IMR-90 (cell line): ENCODE data around the gene ARHGAP8.
"Not testable (repeated sequence)": the region's sequence is repeated elsewhere in the genome, so short reads cannot be mapped to it uniquely, and the experiment has no call there.

Source experiments
- CEBPB ChIP-seq: IDR thresholded peaks from 2 replicates; pipeline ENCODE4 v1.6.1; 2012; ENCODE audit warnings: low read depth, low read length, improper control_type of control experiment
- CTCF ChIP-seq: conservative IDR thresholded peaks from 2 replicates; pipeline ENCODE4 v1.5.1; 2012; ENCODE audit warnings: mild to moderate bottlenecking, low read depth, low read length, improper control_type of control experiment
- FOS ChIP-seq: fragments of 150-350 bp; IDR thresholded peaks from 2 replicates; pipeline ENCODE4 v1.6.1; 2016; ENCODE audit warnings: low read depth, low read length
- MAFK ChIP-seq: IDR thresholded peaks from 2 replicates; pipeline ENCODE4 v1.6.1; 2012; ENCODE audit warnings: low read depth, low read length, improper control_type of control experiment
- MXI1 ChIP-seq: IDR thresholded peaks from 2 replicates; pipeline ENCODE4 v1.6.1; 2012; ENCODE audit warnings: low read depth, mild to moderate bottlenecking, low read length, moderate library complexity, borderline replicate concordance
- POLR2A ChIP-seq: IDR thresholded peaks from 2 replicates; pipeline ENCODE4 v1.6.1; 2012; ENCODE audit warnings: mild to moderate bottlenecking, low read depth, low read length
- RAD21 ChIP-seq: IDR thresholded peaks from 2 replicates; pipeline ENCODE4 v1.6.1; 2012; ENCODE audit warnings: low read length, improper control_type of control experiment
- RCOR1 ChIP-seq: IDR thresholded peaks from 2 replicates; pipeline ENCODE4 v1.6.1; 2012; ENCODE audit warnings: mild to moderate bottlenecking, low read length, improper control_type of control experiment; ENCODE audit not compliant: insufficient replicate concordance
- RFX5 ChIP-seq: IDR thresholded peaks from 2 replicates; pipeline ENCODE4 v1.8.0; 2012; ENCODE audit warnings: low read depth, mild to moderate bottlenecking, low read length, moderate library complexity
- SMC3 ChIP-seq: fragments of 150-350 bp; IDR thresholded peaks from 2 replicates; pipeline ENCODE4 v1.6.1; 2016; ENCODE audit warnings: low read depth, mild to moderate bottlenecking, antibody characterized with exemption, low read length, moderate library complexity
- USF2 ChIP-seq: fragments of 150-350 bp; IDR thresholded peaks from 2 replicates; pipeline ENCODE4 v1.6.1; 2017; ENCODE audit warnings: mild to moderate bottlenecking, antibody characterized with exemption, low read length, low read depth

DNA sequence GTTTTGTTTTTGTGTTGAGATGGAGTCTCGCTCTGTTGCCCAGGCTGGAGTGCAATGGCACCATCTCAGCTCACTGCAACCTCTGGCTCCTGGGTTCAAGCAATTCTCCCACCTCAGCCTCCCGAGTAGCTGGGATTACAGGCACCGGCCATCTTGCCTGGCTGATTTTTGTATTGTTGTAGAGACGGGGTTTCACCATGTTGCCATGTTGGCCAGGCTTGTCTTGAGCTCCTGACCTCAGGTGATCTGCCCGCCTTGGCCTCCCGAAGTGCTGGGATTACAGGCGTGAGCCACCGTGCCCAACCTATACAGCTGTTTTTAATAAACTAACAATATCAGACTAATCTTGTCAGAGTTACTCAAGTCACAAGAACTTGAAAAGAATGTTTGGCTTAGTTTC lies 102.3 kb downstream of the ARHGAP8 start:
- TF ChIP-seq CTCF, RAD21, USF2, CEBPB, FOS, POLR2A, RFX5, MAFK, SMC3, MXI1, RCOR1: not testable (repeated sequence)
